ENCODE data around the gene AIG1. TPM values are rescaled to one million over a fixed set of nuclear protein-coding genes. Genes with fewer than 3 reads are reported as not detected.

AIG1 gene
- total RNA-seq, 1 donor from 2014 or later: 60.6 TPM

- Histone ChIP-seq H3K4me3 (ENCODE audit: low read depth, low read length) (no peak overlapping the region), H3K36me3 (ENCODE audit: control insufficient read depth, insufficient read depth, low read length) (no peaks in the 10 kb centered on the region), H3K27me3 (ENCODE audit: control insufficient read depth, insufficient read depth, low read length) (no peaks in the 10 kb centered on the region)
- FAIRE-seq: no peak
- DNase-seq (ENCODE audit: low read depth): peak; percentile 99
- TF ChIP-seq CTCF (IDR thresholded peaks at IDR 0.05; ENCODE audit: insufficient read depth, low read length, severe bottlenecking): no peak
Measured at GRCh38 chr6:143328876-143329275, 268.2 kb downstream of the AIG1 start.

- Histone ChIP-seq H3K27me3 (ENCODE audit: control insufficient read depth, insufficient read depth, low read length) (no peaks in the 10 kb centered on the region), H3K36me3 (ENCODE audit: control insufficient read depth, insufficient read depth, low read length) (no peaks in the 10 kb centered on the region), H3K4me3 (ENCODE audit: low read depth, low read length) (no peak overlapping the region)
- DNase-seq (ENCODE audit: low read depth): peak; percentile 91
- no peak for TF ChIP-seq CTCF (IDR thresholded peaks at IDR 0.05; ENCODE audit: insufficient read depth, low read length, severe bottlenecking)
- no peak for FAIRE-seq
Measured at GRCh38 chr6:143329323-143329722, 268.6 kb downstream of the AIG1 start.

- Histone ChIP-seq H3K4me3 (ENCODE audit: low read depth, low read length) (no peak overlapping the region), H3K27me3 (ENCODE audit: control insufficient read depth, insufficient read depth, low read length) (no peaks in the 10 kb centered on the region), H3K36me3 (ENCODE audit: control insufficient read depth, insufficient read depth, low read length) (no peaks in the 10 kb centered on the region)
- no peak for DNase-seq (ENCODE audit: low read depth)
- no peak for TF ChIP-seq CTCF (IDR thresholded peaks at IDR 0.05; ENCODE audit: insufficient read depth, low read length, severe bottlenecking)
- FAIRE-seq: no peak
Measured at GRCh38 chr6:143331362-143331761, 270.7 kb downstream of the AIG1 start.

GRCh38 chr6:143332153-143332845 lies 271.6 kb downstream of the AIG1 start:
- H3K36me3 ChIP-seq (ENCODE audit: control insufficient read depth, insufficient read depth, low read length): no peaks in the 10 kb centered on the region
- TF ChIP-seq CTCF (IDR thresholded peaks at IDR 0.05; ENCODE audit: insufficient read depth, low read length, severe bottlenecking): no peak
- no peak overlapping the region for H3K4me3 ChIP-seq (ENCODE audit: low read depth, low read length)
- peak; percentile 20 for DNase-seq (ENCODE audit: low read depth)
- FAIRE-seq: no peak
- H3K27me3 ChIP-seq (ENCODE audit: control insufficient read depth, insufficient read depth, low read length): no peaks in the 10 kb centered on the region

- Histone ChIP-seq H3K36me3 (ENCODE audit: control insufficient read depth, insufficient read depth, low read length) (no peaks in the 10 kb centered on the region), H3K4me3 (ENCODE audit: low read depth, low read length) (no peak overlapping the region), H3K27me3 (ENCODE audit: control insufficient read depth, insufficient read depth, low read length) (no peaks in the 10 kb centered on the region)
- no peak for TF ChIP-seq CTCF (IDR thresholded peaks at IDR 0.05; ENCODE audit: insufficient read depth, low read length, severe bottlenecking)
- FAIRE-seq (peak; percentile 64), DNase-seq (ENCODE audit: low read depth) (peak; percentile 96)
Measured at GRCh38 chr6:143333081-143333480, 272.4 kb downstream of the AIG1 start.

Data from bronchial epithelial cell (primary cell).